NCI-H774 (cell line): Measurements from ENCODE around the gene ZBTB20.

Experiments used
- DNase-seq: peaks from one replicate; lab custom pipeline; 2025; lab: John Stamatoyannopoulos, UW

ZBTB20 gene

GRCh38 chr3:114572364-114573062 lies 574.6 kb downstream of the ZBTB20 start:
- DNase-seq: no peak

- DNase-seq: no peak
Measured at GRCh38 chr3:114571363-114571762, 575.7 kb downstream of the ZBTB20 start.

GRCh38 chr3:114569186-114569585 lies 577.9 kb downstream of the ZBTB20 start:
- no peak for DNase-seq

- DNase-seq: no peak
Measured at GRCh38 chr3:114567771-114568170, 579.3 kb downstream of the ZBTB20 start.

GRCh38 chr3:114566767-114567166 lies 580.3 kb downstream of the ZBTB20 start:
- DNase-seq: no peak

GRCh38 chr3:114566162-114566755 lies 580.8 kb downstream of the ZBTB20 start:
- no peak for DNase-seq

- DNase-seq: no peak
Measured at GRCh38 chr3:114565216-114565615, 581.9 kb downstream of the ZBTB20 start.

GRCh38 chr3:114563720-114564119 lies 583.4 kb downstream of the ZBTB20 start:
- DNase-seq: no peak

- no peak for DNase-seq
Measured at GRCh38 chr3:114562557-114562956, 584.5 kb downstream of the ZBTB20 start.

- DNase-seq: no peak
Measured at GRCh38 chr3:114558271-114558670, 588.8 kb downstream of the ZBTB20 start.

GRCh38 chr3:114557791-114558190 lies 589.3 kb downstream of the ZBTB20 start:
- no peak for DNase-seq

GRCh38 chr3:114556657-114557213 lies 590.4 kb downstream of the ZBTB20 start:
- no peak for DNase-seq

- DNase-seq: no peak
Measured at GRCh38 chr3:114554731-114555130, 592.4 kb downstream of the ZBTB20 start.

- no peak for DNase-seq
Measured at GRCh38 chr3:114553949-114554593, 593.0 kb downstream of the ZBTB20 start.

GRCh38 chr3:114552527-114552812 lies 594.6 kb downstream of the ZBTB20 start:
- no peak for DNase-seq

- DNase-seq: no peak
Measured at GRCh38 chr3:114551770-114552526, 595.1 kb downstream of the ZBTB20 start.

- DNase-seq: no peak
Measured at GRCh38 chr3:114550165-114550564, 596.9 kb downstream of the ZBTB20 start.

GRCh38 chr3:114545193-114545592 lies 601.9 kb downstream of the ZBTB20 start:
- no peak for DNase-seq

- no peak for DNase-seq
Measured at GRCh38 chr3:114542359-114542758, 604.7 kb downstream of the ZBTB20 start.

GRCh38 chr3:114539525-114539924 lies 607.6 kb downstream of the ZBTB20 start:
- DNase-seq: no peak

GRCh38 chr3:114538211-114538610 lies 608.9 kb downstream of the ZBTB20 start:
- DNase-seq: no peak

GRCh38 chr3:114528517-114528916 lies 618.6 kb downstream of the ZBTB20 start:
- no peak for DNase-seq
